HG03196 (cell line): ENCODE measurements around the gene SKOR1.

Experiments used
- ATAC-seq: cut with Tn5 transposase; IDR thresholded peaks from one replicate; pipeline ENCODE4 v1.9.1; 2021; ENCODE audit not compliant: unreplicated experiment

SKOR1 gene

DNA sequence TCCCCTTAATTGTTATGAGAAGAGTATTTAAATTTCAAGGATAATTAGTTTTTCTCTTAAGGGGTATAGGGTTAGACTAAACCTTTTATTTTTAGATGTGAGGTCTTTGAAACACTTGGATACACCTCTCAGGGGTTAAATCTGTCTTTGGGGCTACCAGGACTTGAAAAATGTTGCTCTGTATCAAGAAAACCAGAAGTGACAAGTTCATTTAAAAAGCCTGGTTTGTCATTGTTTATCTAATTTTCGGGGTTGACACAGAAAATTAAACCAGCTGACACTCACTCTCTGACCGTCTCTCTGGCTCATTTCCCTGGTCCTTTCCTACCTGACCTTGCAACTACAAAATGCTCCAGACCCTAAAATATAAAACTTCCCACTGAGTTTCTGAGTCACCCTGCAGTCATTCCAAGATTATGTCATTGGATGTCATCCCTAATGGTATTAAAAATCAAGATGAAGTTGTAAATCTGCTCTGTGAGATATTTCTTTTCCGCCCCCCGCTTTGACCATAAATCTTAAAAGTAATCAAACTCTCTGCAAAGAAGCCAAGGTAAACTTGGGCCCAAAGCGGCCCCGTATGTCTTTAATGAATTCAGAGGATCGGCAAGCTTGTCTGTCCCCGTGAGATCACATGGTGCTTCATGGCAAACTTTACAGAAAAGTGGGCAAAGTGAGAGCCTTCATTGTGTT is 32.9 kb upstream of the SKOR1 start:
- ATAC-seq = no peak

DNA sequence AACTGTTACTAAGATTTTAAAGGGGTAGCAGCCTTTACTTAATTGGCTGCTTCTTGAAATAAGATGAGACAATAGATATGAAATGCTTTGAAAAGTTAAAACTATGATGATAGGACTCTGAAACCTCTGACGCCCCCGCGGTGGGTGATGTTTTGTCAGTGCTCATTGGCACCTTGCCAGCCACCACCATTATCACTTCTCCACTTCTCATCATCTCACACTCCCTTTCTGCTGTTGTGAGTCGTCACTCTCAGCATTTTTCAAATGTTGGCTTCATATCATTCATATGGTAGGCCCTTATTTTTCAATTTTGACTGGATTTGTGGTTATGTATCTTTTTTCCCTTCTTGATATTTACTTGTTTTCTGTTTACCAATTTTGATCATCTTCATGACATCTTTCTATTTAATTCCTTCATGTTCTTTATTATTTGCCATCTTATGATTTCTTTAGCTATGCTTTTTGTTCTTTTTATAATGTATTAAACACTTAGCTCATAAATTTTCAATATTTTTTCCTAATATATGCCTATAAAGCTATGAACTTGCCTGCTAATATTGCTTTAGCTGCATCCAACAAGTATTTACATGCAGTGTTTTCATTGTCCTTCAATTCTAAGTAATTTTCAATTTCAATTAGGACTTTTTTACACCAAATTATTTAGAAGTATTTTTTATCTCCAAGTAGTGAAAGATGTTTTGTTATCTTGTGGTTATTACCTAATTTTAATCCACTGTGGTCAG is 30.3 kb upstream of the SKOR1 start:
- no peak for ATAC-seq

DNA sequence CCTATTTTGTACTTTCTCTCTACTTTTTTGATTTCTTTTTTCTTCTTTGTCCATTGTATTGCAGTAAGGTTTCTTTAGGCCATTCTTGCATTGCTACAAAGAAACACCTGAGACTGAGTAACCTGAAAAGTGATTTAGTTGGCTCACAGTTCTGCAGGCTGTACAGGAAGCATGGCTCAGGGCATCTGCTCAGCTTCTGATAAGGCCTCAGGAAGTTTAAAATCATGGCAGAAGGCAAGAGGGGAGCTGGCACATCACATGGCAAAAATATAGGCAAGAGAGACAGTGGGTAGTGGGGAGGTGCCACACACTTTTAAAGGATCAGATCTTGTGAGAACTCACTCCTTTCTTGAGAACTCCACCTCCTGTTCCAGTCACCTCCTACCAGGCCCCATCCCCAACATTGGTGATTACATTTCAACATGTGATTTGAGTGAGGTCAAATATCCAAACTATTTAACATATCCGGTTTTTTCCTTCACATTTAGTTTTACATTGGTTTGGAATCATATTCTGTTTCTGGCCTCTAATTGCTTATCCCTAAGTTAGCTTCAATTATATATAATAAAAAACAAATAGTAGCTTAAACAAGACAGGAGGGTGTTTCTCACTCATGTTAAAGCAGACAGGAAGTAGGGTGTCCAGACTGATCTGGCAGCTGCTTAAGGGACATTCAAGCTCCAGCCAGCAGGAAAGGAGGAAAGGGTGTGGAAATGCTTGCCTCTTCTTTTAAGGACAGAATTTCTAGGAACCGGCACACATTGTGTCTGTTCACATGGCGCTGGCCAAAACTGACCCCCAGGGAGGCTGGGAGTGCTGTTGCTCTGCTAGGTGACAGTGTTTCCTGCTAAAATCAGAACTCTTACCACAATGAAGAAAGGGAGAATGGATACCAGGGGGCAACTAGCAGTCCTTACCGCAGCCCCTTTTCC is 28.8 kb upstream of the SKOR1 start:
- no peak for ATAC-seq

DNA sequence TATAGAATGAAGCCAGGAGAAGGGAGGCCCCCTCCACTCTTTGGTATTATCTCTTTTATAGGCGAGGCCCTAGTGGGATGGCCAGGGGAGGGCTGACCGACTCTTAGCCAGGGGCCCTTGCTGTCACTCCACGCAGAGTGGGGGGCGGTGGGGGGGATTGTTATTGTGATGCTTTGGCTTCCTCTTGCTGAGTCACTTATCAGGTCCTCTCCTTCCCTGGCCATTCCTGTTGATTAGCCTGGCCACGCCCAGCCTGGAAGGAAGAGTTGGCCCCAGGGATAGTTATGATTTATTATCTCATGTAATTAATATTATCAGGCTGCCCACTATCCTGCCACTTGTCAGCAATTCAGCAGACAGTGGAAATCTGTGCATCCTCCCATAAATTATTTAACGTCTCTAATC is 25.5 kb upstream of the SKOR1 start:
- no peak for ATAC-seq

DNA sequence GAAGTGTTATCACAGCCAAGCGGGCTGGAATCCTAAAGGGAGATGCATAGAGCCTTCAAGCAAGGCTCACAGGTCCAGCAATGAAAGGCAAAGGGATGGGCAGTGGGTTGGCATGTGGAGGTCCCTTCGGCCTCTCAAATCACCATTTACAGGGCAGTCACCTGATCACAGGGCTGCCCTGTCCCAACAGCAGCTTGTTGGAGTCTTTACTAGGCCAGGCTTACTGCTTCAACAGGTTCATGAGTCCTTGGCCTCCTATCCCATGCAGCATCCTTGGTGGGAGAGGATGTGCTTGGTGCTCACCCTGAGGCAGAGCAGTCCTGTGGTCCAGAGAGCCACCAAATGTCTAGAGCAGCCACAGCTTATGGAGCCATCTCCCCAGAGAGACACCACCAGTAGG is 24.2 kb upstream of the SKOR1 start:
- no peak for ATAC-seq

DNA sequence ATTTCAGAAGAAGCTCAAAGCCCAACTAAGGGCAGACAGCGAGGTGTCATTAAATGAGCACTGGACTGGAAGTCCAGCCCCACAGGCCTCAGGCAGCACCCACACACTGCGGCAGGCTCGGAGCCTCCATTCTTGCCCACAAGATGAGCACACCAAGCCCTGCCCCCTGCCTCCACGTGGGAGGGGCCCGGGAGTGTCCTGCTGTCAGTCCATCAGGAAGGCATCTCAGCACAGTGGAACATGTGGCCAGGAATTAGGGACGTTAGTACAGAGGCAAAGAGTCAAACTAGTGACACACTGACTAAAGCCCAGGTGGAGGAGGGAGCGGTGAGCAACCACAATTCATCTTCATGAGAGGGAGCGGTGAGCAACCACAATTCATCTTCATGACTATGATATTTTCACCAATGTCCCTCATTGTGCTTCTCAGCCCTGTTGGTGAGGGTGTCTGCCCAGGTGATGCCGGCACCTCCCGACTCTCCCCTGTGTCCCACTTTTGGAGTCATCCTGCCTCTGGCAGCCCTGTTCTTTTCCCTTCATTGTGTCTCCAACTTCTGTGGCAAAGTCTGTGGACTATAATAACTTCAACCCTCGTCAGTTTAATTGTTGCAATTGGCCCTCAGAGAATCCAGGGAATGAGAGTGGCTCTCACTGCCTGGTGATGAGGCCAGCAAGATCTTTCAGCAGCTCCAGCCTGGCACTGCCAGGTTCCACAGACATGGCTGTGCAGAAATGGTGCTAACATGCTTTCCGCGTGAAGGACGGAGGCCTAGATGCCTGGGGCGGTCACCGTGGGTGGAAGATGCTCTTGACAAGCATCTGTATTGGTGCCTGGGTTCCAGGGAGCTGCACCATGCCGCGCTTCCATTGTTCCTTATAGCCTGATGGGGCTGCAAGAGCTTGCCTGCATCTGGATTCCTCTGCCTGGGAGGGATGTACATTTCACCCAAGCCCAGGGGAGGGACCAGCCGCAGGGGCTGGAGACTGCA is 23.1 kb upstream of the SKOR1 start:
- no peak for ATAC-seq

DNA sequence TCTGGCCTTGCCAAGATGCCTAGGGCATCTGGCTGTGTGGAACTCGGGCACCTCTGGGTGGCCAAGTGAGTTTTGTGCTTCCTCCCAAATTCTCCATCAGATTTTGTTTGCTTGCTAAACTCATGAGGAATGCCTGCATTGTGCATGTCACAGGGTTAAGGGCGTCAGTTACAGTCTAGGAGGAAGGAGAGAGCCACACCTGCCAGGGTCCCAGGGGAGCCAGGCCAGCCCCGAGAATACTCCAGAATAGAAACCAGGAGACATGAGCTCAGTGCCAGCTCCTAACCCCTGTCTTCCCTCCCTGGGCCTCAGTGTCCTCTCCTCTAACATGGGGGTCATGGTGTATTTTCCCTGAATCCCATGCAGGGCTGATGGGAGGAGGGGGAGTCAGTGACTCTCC is 22.0 kb upstream of the SKOR1 start:
- no peak for ATAC-seq

DNA sequence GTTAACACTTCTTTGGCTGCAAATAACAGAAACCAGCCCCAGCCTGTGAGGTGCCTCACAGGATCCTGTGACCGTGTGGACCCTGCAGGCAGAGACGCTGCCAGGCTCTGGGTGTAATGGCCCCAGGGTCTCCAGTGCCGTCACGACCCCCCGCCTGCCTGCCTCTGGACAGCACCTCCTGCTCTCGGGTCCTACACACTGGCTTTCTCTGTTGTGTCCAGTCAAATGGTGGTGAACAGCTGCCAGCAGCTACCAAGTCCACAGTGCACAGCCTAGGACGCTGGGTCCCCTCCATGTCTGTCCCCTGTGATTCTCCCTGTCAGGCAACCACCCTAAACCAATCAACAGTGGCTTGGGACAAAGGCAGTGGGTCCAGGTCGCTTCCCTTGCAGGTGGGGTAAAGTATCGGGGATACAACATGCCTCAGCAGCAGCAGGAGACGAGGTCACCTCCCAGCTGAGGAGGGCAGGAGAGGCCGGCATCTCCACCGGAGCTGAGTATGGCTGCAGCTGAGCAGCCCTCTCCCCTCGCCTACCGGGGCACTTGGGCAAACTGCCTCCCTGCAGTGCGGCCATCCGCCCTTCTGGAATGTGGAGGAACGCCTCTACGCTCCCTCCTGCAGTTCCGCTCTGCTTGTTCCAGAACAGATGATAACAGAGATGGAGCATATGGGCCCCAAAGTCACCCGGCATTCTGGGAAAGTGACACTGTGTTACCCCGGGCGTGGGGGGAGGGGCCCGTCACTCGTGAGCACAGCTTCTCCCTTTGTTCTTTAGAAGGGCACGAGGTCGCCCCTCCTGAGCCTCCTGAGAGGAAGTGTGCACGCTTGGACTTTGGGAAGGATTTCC is 21.1 kb upstream of the SKOR1 start:
- no peak for ATAC-seq

DNA sequence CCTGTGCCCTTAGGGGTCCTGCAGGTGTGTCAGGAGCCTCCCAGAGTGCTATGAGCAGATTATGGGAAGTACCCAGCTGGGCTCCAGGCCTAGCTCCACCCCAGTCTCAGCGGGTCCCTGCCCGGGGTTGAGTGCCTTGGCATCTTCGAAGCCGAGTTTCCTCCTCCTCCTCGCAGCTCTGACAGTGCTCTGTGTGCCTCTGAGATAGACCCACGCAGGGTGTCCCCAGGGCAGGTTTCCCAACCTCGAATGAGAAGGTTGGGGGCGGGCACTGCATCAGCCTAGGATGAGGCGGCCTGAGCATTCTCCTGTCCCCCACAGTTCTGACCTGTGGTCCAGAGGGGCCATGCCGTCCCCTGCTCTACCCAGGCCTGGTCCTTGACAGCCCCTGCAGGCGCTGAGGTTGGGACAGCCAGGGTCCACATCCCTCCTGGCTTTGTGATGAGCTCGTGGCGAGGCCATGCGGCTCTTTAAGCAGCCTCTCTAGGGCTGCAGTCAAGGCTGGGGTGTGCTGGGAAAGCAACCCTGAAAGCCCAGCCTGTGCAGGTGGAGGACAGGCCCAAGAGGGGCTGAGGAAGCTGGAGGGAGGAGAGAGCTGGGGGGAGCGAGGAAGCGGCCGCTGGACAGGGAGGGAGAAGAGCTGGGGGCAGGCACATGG is 20.2 kb upstream of the SKOR1 start:
- ATAC-seq = no peak

DNA sequence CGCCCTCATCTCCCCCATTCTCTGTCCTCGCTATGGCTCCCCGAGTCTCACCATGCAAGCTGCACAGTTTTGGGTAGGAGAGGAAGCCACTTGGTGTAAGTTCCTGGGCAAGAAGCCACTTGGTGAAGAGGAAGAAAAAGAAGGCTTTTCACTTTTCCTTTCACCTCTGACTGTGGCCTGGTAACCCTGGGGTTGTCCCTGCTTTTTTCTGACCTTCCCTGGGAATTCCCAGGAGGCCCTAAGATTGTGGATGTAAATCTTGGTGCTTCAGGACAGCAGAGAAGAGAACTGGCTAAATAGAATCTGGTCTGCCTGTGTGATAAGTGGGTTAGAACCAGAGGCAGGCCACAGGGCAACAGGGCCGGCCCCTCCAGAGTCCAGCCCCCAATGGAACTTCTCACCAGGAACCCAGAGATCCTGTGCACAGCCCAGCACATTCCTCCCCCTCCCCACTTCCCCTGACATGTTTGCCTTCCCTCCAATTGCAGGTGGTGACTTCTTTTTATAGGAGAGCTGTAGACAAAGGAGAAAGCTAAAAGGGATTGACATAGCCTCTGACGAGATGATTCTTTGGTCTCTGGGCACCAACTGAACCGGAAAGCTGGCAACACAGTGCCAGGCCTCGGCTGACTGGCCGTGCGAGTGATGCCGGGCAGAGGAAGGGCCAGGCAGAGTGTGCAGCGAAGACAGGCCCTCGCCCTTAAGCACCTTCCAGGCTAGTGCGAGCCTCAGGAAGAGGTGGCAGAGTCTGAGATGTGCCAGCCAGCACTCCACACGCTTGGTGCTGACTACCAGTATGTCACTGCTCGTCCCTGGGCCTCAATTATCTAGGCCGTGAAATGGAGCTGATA is 19.4 kb upstream of the SKOR1 start:
- no peak for ATAC-seq

DNA sequence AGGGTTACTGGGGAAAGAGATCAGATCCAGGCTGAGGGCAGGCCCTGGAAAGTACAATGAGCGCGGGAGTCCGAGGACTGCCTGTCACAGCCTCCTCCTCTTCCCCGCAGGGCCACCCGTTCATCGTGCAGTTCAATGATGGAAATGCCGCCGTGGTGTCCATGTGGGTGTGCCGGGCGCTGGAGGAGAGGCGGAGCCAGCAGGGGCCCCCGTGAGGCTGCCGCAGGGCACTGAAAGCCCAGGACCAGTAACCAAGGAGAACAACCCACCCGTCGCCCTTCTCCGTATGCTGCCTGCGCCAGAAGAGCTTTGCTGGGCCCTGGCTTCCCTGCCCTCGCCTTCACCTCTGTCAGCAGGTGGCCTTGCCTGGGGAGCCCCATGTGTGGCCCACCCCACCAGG is 18.8 kb upstream of the SKOR1 start:
- no peak for ATAC-seq

DNA sequence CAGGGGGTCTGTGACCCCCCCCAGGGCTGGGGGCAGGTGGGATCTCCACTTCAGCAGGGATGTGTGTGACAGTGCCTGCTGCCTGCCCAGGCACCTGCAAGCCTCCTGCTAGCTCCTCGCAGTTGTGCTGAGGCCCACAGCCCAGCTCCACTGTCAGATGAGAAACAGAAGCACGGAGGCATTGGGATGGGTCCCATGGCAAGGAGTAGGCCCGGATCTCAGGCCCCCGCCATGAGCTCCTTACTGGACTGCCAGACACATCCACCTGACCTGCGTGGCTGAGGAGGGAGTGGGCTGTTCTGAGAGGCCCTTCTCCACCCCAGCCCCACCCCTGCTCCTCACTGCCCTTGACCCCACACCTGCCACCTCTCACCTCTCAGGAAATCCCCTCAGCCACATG is 18.2 kb upstream of the SKOR1 start:
- no peak for ATAC-seq

DNA sequence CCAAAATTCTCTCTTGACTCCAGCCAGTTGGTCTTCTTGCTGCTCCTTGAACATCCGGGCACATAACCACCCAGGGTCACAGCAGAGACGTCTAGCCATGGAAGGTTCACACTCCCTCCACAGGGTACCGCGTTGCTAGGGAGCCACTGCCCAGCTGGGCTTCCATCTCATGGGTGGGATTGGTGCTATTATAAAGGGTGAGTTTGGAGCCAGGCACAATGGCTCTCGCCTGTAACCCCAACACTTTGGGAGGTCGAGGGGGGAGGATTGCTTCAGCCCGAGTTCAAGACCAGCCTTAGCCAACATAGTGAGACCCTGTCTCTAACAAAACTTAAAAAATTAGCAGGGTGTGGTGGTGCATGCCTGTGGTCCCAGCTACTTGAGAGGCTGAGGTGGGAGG is 17.5 kb upstream of the SKOR1 start:
- no peak for ATAC-seq

DNA sequence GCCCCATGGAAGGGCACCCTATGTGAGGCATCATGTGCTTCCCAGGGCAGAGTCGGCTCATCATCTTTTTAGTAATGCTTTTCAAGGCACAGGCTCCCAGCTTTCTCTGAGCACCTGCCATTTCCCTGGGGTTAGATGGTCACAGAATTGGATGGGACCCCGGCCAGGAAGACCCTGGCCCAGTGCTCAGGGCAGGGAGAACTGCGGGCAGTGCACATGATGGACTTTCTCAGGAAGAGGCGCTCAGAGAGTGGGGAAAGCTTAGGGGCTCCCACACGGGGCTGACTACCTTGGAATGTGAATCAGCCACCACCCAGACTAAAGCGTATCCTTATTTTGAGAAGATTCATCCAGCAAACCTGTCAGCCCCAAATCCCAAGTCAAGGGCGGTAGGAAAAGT is 16.5 kb upstream of the SKOR1 start:
- no peak for ATAC-seq

DNA sequence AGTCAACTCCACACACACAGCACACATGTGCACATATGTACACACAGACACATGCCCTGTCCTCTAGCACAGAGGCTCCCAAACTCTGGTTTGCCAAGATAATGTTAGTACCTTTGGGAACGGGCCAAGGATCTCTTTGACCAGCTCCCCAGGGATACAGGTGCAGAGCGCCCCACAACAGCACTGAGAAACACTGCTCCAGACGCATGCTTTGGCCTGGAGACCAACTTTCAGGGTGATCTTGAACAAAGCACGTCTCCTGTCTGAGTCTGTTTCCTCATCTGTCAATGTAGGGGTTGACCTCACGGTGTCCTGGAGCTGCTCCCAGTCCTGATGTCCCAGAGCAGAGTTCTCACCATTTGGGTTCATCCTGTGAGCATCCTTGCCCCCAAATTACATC is 15.9 kb upstream of the SKOR1 start:
- ATAC-seq = no peak

DNA sequence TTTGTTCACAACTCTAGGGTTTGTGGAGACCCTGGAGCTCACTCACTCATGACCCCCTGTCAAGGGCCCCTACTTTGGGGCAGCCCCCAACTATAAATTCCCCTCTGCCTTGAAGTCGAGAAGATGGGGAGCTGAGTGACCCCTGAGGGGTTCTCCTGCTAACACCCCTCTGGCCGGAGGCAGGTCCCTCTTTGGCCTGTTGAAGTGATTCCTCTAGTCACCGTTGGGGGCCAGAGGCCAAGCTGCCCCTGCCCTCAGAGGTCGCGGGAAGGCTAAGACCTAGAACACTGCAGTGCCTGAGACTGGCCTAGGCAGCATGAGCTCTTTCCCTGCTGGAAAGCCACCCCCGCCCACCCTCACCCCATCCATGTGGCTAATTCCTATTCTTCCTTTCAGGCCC is 15.4 kb upstream of the SKOR1 start:
- ATAC-seq = no peak

DNA sequence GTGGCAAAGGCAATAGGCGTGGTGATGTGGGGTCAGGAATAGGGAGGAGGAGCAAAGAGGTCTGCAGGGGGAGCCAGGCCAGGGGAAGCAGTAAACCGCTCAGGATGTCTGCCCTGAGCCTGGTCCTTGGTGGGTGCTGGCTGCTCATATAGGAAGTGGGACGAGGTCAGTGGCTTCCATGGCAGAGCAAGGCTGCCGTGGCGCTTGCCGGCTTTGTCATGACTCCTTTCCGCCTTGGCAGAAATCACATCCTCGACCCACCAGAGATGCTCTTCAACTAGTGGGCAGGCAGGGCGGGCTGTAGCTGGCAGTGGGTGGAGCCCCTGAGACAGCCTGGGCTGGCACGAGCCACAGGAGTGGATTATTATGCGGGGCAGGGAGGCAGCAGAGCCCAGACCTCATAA is 13.1 kb upstream of the SKOR1 start:
- no peak for ATAC-seq

DNA sequence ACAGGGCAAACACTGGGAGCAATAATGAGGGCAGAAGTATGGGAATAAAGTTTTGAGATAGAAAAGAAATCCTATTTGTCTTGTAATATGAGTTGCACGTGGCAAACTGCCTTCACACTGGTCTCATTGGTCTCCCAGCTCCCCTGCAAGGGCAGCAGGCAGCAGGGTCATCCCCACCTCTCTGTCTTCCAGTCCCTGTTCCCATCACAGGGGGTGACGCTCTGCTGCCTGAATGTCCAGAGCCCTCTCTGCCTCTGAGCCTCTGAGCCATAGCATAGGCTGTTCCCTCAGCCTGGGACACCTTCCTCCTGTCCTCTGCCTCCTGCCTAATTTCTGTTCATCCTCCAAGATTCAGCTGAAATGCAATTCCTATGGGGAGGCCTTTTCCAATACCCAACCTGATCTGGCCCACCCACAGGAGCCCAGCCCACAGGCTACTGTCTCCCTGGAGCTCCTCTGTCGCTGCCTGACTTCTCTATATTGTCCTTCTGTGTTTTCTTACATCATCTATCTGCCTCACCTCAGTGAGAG is 12.1 kb upstream of the SKOR1 start:
- ATAC-seq = no peak
